SH-SY5Y (cell line): ENCODE data around the gene CCDC91.

Experiments used
- GATA2 ChIP-seq: IDR thresholded peaks from 2 replicates; pipeline ENCODE4 v1.6.1; 2011; ENCODE audit warnings: mild to moderate bottlenecking, low read depth, low read length
- GATA3 ChIP-seq: IDR thresholded peaks from 2 replicates; pipeline ENCODE4 v1.6.1; 2011; ENCODE audit warnings: low read depth, mild to moderate bottlenecking, low read length, moderate library complexity

DNA sequence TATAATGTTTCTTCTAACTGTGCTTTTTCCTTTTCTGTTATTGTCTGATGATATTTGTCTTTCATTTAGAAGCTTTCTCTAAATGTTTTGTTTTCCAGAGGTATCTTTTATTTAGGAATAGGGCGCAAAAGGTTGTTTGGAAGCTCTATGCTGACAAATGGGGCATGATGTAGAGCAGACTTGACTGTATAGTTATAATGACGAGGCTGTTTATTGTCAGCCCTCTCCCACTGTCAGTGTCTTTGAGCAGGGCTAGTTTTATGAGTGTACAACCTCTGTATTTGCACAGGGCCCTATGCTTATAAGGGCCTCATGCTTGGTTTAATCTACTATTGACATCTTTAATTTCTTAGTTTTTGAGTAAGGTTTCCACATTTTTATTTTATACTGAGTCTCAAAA, 158.9 kb downstream of the CCDC91 start:
- no peak for TF ChIP-seq GATA2
- no peak for TF ChIP-seq GATA3
